GM18870 (cell line): ENCODE results near the gene SCNN1A.
"Not testable (repeated sequence)": the region's sequence is repeated elsewhere in the genome, so short reads cannot be mapped to it uniquely, and the experiment has no call there.

Experiments used
- ATAC-seq: cut with Tn5 transposase; IDR thresholded peaks from one replicate; pipeline ENCODE4 v1.9.1; 2021; ENCODE audit warnings: moderate library complexity; ENCODE audit not compliant: unreplicated experiment

Gene SCNN1A

DNA sequence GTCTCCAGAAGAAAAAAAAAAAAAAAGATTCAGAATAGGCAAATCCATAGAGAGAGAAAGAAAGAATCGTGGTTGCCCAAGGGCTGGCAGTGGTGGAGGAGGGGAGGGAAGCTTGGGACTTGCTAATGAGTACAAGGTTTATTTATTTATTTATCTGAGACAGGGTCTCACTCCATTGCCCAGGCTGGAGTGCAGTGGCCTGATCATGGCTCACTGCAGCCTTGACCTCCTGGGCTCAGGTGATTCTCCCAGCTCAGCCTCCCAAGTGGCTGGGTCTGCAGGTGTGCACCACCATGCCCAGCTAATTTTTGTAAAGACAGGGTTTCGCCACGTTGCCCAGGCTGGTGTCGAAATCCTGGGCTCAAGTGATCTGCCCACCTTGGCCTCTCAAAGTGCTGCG is 23.7 kb downstream of the SCNN1A start:
- no peak for ATAC-seq

DNA sequence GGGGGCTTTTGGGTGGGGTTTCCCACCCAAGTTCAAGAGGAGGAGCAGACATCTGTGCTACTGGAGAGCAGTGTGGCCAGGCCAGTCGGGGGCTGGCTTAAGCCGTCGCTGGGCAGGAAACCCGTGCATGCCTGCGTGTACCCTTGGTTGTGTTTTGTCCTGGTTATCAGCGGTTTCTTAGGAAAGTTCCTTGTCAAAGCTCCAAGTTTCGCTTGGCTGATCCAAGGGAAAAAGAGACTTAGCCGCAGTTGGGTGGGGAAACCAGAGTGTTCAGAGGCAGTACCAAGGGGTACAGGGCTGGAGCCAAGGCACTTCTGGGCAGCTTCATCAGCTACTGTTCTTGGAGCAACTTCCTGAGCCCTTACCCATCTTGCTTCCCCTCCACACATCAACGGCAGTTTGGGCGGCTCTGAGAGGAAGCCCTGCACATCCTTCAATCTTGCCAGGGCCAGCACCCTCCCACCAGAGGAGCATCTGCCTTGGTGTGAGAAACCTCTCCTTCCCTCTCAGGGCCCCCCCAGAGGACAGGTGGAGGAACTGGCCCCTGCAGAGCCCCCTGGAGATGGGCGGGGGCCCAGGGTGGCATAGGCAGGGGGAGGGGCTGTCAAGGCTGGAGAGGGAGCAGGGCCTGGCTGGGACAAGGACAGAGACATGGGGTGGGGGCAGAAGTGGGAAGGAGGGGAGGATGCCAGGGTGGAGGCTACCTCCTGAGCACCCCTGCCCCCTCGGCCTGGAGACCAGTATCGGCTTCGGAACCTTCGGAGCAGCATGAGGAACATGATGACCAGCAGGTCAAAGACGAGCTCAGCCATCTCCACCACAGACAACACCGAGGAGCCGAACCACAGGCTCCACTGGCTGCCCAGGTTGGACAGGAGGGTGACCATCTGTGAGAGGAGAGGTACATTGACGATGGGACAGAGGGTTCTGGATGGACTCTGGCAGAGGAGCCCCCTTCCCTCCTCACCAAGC is 27.7 kb downstream of the SCNN1A start:
- no peak for ATAC-seq

DNA sequence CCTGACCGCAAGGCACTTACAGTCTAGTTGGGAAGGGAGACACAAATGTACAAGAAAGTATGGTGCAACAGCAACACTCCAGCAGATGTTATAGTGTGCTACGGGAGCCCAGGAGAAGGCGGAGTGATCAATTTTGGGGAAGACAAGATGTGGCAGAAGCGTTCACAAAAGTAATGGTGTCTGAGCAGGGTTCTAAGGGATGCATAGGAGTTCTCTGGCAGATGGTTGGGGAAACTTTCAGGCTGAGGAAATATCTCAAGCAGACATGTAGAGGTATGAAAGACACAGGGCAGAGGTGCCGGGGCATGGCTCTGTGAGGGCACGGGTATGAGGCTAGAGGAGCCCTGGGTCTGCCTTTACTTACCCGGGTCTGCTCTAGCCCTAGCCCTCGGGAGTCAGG is 28.4 kb downstream of the SCNN1A start:
- ATAC-seq: no peak

DNA sequence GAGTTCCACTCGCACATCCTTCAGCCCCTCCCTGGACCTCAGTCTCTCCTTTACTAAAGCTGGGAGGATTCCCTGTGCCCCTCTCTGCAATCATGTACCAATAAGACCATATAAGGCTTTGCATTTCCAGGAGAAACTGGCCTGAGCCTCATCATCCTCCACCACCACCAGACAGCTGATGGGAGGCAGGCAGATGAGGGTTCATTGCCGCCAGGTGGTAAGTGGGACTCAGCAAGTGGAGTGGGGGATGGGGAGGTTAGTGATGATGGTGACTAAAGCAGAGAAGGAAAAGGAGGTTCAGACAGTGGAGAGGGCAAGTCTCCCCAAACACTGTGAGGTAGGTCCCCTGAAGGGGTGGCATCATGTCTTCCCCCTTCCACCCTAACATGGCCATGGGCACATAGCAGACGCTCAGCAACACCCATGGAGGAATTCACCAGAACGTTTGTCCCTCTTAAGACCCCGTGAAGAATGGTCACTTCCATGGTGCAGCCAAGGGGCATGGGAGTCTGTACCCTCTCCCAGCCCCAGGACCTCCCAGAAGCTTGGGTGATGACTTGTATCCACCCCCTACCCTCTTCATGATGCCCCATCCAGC is 29.0 kb downstream of the SCNN1A start:
- ATAC-seq: no peak

DNA sequence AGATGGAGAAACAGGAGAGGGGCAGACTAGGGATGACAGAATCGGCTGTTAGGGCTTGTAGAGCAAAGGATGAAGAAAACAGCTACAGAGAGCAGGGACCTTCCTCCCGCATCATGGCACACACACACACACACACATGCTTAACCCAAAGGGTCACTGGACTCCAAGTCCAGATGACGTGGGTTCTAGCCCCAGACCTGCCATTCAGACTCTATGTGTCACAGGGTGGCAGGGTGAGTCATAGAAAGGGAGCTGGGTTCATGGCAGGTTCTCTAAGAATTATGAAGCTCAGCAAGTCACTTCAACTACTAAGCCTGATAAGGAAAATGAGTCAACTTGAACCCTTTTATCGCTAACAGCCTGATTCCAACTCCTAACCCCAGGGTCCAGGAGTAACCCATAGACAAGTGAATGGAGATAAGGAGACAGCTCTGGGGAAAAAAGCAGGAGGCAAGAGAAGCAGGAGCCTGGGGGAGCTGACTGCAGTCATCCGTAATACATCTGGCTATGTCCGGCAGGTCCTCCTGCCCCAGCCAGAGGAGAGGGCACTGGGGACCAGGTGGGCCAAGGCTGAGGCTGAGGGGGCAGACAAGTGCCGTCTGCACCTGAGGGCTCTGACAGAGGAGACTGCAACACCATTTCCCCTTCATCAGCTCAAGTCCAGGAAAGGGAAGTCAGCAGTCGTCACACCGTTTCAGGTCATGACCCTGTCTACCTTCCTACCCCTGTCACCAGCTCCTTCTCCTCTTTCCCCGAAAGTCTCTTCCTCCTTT is 29.9 kb downstream of the SCNN1A start:
- ATAC-seq: no peak

DNA sequence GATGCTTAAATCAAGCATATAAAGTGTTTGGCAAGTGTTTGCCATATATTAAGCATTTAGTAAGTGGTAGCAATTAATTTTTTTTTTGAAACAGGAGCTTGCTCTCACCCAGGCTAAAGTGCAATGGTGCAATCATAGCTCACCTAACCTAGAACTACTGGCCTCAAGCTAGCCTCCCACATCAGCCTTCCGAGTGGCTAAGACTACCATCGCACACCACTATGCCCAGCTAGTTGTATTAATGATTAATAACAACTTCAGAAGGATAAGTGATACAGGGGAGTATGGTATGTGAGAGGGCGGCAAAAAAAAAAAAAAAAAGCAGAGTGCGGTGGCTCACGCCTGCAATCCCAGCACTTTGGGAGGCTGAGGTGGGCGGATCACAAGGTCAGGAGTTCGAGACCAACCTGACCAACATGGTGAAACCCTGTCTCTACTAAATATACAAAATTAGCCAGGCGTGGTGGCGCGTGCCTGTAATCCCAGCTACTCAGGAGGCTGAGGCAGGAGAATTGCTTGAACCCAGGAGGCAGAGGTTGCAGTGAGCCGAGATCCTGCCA is 31.2 kb downstream of the SCNN1A start:
- not testable (repeated sequence) for ATAC-seq

DNA sequence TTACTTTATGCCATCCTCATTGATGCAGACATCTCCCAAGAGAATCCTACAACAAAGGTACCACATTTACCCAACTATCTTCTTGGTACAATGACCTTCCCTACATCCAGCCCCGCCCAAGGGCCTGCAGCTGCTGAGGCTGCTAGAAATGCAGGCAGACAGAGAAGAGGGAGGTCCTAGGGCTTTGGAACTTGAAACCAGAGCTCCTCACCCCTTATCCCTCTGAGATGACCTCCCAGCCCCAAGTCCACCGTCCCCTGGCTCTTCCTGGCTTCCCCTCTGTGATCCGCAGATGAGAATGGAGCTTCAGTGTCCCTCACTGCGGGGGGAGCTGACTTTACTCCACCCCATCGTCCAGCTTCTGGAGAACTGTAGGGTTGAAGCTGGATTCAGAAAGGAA is 31.8 kb downstream of the SCNN1A start:
- no peak for ATAC-seq

DNA sequence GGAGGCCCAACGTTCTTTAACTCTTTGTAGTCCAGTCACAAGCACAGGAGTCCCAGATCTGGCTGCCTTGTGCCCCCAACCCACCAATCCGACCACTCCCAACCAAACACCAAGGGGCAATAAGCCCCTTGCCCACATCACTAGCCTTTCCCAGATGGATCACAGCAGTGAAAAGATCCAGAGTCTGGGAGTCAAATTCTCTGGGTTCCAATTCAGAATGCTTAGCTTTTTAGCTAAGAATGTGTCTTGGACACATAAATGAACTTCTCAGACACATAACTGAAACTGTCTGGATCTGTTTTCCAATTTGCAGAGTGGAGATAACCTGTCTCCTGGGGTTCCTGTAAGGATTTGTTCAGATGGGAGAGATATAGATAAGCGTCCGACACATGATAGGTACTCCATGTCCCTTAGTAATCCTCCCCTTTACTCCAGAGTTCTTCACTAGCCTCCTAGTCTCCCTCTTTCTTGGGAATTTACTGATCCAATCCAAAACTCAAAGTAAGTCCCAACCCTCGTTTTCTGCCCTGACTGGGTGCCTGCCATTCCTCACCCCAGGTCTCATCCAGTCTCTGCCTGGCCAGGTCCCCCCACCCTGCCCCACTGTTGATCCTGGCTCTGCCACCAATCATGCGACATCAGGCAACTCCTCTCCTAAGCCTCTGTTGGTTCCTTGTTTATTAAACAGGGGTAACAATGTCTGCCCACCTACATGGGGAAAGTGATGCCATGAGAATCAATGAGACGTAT is 33.0 kb downstream of the SCNN1A start:
- ATAC-seq: no peak

DNA sequence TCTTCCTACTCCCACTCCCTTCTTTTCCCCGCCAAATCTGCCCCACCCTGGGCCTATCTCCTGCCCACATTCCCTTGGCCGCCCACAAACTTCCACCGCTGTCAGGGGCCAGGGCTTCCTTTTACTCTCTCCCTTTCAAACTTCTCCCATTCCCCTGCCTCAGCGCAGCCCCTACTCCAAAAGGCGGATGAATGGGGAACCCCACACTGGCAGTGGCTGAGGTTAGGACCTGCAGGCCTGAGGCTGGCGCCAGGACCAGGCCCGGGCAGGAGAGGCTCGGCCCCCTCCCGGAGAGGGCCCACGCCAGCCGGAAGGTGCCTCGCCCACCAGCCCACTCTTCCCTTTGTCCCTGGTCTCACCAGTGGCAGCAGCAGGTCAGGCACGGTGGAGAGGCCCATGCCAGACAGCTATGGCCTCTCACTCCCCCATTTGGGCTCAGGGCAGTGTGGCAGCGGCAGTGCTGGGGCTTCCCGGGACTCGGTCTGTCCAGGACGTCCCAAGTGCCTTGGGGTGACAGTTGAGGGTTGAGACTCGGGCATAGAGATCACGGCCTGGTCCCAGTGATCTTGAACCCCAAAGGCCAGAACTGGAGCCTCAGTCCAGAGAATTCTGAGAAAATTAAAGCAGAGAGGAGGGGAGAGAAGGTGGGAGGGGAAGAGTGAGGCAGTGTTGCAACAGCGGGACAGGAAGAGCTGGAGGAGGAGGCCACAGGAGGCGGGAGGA is 33.8 kb downstream of the SCNN1A start, which contains the start of gene TNFRSF1A:
Gene TNFRSF1A, minus strand, starts transcription at position 660 of the 723 bp plus-strand sequence. Its CDS starts 262 bp downstream, at position 398.
- ATAC-seq: no peak

DNA sequence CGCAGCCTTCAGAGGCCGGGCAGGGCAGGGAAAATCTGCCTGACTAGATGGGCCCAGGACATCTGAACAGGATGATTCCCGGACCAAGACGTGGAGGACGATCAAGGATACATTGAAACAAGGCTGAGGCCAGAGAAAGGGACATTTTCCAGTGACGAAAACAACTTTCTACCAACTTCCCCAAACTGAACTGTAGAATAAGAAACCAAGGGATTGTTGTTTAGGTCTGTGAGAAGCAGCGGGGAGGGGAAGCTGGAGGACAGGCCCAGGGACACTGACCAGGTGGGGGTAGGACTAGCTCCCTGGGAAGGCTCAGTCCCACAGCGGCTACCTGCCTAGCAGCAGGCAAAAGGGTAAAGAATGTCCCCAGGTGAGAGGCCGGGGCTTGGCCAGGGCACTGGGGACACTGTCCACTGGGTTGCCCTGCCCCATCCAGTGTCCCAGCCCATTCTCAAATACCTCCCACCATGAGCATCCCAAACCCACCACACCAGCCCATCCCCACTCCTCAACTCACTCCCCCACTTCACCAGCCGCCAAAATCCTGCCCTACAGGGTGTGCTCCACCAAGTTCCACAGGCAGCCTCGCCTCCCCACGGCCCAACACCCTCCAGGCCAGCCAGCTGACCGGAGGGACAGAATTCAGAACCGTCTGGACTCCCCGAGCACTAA is 34.5 kb downstream of the SCNN1A start:
- ATAC-seq: no peak

DNA sequence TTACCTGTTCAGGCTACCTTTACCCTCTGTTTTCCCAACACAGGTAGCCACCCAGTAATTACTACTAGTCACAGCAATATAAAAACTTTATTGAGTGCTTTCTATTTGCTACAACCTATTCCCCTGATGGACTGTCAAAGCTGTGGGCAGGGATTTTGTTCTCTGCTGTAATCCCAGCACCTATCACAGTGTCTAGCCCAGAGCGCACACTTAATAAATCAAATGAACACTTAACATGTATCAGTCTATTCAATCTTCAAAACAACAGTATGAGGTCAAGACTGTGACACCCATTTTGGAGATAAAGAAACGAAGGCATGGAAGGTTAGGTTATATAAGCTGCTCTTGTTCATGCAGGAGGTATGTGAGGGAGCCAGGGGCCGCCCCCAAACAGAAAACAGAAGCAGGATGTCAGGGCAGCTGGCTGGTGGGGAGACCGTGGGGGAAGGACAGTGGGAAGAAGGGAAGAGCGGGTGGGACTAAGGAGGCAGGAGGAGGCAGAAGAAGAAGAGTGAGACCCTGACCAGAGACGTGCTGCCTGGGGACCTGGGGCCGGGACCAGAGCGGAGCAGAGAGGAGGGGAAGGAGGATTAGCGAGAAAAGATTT is 35.2 kb downstream of the SCNN1A start:
- ATAC-seq: no peak

DNA sequence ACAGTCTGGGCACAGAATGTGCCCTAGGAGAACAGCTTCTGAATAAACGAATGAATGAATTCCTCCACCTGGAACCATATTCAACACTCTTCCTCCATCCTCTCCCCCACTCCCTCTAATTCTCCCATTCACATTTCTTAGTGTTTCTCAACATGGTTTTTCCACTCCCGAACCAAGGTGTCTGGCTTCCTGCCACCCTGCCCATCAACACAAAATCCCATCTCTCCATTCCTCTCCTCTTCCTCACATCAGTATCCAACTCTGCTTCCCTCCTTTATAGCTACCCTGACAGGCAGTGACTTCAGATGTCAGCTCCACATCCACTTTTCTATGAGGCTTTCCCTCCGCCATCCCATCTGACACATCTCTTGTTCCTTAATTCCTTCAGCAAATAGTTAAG is 36.4 kb downstream of the SCNN1A start:
- no peak for ATAC-seq

DNA sequence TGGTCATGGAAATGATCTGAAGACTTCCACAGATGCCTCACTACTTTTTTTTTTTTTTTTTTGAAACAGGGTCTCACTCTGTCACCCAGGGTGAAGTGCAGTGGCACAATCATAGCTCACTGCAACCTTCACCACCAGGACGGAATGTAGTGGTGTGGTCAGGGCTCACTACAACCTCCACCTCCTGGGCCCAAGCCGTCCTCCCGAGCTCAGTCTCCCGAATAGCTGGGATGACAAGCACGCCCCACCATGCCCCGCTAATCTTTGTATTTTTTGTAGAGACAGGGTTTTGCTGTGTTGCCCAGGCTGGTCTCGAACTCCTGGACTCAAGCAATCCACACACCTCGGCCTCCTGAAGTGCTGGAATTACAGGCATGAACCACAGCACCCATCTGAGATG is 36.8 kb downstream of the SCNN1A start:
- not testable (repeated sequence) for ATAC-seq

DNA sequence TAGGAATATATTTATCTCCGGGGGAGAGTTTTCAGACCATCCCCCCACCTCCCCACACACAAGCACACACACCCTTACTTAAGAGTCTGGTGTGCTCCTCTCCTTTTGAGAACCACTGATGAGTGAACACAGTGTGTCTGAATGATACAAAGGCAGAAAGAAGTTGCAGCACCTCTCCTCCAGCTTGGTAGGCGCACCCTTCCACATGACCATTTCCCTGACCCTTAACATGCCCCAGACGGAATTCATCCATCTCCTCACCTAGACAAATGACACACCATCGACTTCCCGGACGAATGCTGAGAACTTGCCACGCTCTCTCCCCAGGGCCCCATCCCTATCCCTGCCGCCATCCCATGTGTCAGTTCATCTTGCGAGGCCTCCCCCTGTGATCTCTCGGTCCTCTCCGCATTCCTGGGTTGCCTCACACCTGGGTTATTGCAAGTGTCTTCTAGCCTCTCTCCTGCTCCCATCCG is 37.4 kb downstream of the SCNN1A start:
- no peak for ATAC-seq

DNA sequence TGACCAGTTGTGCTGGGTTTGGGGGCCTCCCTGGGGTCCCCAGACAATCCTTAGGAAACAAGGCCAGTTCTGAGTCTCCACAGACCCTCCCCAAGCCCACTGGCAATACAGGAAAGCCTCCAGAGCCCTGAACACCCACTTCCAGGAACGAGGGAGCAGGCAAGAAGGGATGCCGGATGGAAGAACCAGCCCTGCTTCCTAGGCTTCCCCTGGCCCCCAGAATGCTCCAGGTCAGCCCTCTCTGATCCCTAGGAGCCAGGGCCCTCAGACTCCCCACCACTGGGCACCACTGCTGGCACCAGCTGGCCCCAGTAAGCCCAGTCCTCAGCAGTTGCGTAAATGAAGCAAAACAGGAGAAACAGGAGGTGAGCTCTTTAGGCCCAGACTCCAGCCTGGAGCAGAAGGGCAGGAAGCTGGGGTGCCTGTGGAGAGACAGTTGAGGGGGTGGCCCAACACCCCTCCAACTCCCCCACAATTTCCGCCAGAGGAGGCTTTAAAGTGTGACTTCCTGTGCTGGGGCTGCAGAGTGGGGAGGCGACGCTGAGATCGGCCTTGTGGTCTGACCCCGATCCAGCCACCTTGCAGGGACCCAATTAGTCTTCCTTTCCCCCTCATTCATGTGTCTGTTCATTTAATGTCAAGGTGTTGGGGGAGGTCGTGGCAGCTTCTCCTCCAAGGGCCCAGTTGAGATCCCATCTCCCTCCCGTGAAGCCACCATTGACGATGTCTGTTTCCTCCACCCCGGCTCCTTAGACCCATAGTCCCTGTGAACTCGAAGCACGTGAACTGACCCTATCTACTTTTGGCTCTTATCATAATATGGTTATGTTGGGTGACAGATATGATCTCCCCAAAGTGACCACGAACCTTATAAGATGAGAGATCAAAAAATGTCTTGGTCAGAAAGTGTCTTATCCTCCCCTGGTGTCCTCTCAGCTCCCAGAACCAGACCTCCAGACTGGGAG is 38.2 kb downstream of the SCNN1A start:
- no peak for ATAC-seq

DNA sequence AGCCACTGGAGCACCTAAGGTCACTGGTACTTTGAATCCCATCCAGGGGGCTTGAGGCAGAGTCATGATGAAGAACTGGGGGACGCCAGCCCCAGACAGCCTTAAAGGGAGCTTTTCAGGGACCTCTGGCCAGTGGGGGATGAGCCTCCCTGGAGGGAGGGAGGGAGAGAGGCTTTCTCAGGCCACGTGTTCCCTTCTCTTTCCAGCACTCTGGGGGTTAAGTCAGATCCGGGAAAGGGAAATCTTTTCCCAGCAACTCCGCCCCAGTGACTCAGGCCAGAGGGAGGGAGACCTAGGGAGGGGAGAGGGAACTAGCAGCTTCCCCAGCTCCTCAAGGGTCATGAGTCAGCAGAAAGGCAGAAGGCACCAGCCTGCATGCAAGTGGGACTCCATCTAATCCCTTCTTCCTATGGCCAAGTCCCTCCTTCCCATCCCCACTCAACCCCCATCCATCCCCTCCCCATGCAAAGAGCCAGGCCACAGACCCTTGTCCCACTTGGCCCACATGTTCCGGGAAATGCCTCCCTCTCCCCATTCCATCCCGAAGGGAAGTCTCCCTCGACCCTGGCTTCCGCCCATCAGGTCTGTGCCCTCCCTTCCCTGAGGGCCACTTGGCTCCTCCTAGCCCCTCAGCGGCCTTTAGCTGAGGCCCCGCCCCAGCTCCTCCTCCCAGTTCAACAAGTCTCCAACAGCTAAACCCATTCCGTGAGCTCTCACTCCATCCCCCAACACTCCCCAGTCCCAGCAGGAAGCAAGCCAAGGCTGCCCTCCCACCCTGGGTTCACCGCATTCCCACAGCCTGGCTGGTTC is 39.1 kb downstream of the SCNN1A start:
- ATAC-seq: no peak
